ENCODE measurements around the gene HIVEP3.

Gene HIVEP3

GRCh38 chr1:41726292-41726691 is 192.4 kb downstream of the HIVEP3 start:
- DNase-seq: no peak

DNA sequence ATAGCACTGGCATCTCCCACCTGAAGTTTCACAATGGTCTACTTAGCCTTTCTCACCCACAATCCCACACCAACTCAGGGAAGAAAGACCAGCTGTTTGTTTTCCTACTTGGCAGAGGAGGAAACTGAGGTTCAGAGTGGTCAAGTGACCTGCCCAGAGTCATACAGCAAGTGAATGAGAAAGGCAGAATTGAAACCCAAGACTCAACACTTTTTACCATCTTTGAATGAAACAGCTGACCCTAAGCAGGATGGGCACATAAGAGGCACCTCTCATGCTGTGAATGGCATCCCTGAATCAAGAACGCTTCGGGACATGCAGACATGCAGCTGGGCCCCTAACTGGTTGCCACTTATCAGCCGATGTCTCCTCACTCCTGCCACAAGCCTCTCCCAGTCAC is 193.8 kb downstream of the HIVEP3 start:
- no peak for DNase-seq

- no peak for DNase-seq
These were observed 194.5 kb downstream of the HIVEP3 start for GRCh38 chr1:41724248-41724647.

- DNase-seq: no peak
These were observed 194.9 kb downstream of the HIVEP3 start for GRCh38 chr1:41723786-41724185.

DNA sequence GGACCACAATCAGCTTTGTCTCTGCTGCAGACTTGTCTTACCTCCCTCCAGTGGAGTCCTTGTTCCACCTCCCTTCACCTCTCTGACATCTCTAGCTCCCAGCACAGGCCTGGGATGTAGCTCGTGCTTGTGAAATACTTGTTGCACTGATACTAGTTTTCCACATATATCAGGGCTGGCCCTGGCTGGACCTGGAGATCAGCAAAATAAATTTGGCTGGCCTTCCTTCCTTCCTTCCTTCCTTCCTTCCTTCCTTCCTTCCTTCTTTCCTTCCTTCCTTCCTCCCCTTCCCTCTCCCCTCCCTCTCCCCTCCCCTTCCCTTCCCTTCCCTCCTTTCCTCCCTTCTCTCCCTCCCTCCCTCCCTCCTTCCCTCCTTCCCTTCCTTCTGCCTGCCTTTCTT is 196.5 kb downstream of the HIVEP3 start:
- DNase-seq: no peak

GRCh38 chr1:41720861-41721410 is 197.8 kb downstream of the HIVEP3 start:
- no peak for DNase-seq

- DNase-seq: no peak
These were observed 199.1 kb downstream of the HIVEP3 start for GRCh38 chr1:41719590-41719989.

GRCh38 chr1:41719128-41719527 is 199.6 kb downstream of the HIVEP3 start:
- DNase-seq: no peak

GRCh38 chr1:41718497-41718896 is 200.2 kb downstream of the HIVEP3 start:
- no peak for DNase-seq

- DNase-seq: no peak
These were observed 202.3 kb downstream of the HIVEP3 start for GRCh38 chr1:41716188-41717130.

DNA sequence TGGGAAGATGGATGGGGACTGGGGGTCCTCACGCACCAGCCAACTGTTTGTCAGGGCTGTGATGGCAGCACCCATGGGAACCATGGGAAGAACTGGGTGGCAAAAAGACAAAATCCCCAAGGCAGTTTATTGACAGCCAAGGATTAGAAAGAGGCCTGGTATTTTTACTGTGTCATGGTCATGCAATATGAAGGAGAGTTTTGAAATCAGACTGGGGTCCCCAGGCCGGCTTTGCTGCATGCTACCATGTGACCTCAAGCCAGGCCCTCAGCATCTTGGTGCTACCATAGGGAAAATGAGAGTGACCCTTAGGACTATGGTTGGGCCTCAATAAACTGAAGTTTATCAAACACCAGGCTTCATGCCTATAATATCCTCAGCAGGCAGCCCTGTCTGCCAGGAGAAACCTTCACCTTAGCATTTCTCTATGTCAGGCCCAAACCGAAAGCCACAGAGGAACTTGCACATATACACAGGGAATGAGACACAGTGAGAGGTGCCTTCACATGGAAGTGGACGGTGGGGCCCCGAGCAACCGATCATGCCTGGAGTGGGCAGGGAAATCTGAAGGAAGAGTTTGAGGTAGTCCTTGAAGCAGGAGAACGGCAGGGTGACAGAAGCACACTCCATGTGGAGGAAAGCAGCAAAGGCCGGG is 203.2 kb downstream of the HIVEP3 start:
- DNase-seq: no peak

DNA sequence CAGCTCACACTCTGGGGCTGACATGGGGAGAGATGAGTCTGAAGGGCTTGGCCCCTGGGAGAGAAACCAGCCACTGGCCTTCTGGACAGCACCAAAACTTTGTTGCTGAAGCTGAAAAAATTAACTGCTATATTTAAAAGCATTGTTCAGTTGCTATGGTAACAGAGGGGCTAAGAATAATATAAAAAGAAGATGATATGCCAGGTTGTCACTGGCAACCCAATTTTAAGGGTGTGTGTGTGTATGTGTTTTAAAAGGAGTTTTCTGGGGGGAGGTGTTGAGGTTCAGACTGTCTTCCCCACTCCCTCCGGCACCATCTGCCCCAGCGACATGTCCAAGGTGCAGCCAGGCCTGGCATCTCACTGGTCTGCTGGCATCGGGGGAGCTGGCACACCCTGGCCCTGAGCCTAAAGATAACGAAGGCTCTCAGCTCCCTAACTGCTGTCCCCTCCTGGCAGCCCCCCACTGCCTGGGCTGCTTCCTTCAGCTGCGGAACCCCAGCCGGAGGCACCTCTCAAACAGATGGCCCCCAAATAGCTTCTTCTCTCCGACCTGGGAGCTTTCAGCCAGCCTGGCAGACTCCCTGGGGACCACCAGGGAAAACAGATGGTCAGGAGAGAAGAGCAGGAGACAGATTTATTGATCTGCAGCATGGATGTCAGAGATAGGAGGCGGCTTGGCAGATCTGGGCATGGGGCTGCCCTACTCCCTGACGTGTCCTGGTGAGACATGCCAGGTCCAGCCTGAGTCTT is 203.9 kb downstream of the HIVEP3 start:
- DNase-seq: no peak

- no peak for DNase-seq
These were observed 205.0 kb downstream of the HIVEP3 start for GRCh38 chr1:41713557-41714327.

GRCh38 chr1:41713141-41713540 is 205.6 kb downstream of the HIVEP3 start:
- no peak for DNase-seq

- DNase-seq: no peak
These were observed 206.0 kb downstream of the HIVEP3 start for GRCh38 chr1:41712695-41713094.

- no peak for DNase-seq
These were observed 206.6 kb downstream of the HIVEP3 start for GRCh38 chr1:41712081-41712480.

GRCh38 chr1:41711581-41711980 is 207.1 kb downstream of the HIVEP3 start:
- DNase-seq: no peak

DNA sequence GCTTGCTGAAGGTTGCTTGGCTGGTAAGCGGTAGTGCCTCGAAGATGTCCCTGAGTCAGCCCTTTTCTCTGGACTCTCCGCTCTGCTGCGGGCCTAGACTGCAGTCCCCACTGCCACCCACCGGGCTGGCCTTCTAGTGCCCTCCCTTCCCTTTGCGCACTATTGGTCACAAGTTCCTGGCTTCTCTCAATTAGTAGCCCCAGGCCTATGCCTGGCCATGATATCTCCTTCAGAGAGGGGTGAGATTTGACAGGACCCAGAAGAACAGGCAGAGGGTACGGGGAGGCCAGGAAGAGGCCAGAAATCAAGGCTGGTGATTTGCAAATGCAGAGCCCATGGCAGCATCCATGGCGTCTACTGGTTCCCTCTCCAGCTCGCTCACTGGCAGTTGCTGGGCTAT is 207.7 kb downstream of the HIVEP3 start:
- no peak for DNase-seq

GRCh38 chr1:41709873-41710272 is 208.8 kb downstream of the HIVEP3 start:
- DNase-seq: no peak

DNA sequence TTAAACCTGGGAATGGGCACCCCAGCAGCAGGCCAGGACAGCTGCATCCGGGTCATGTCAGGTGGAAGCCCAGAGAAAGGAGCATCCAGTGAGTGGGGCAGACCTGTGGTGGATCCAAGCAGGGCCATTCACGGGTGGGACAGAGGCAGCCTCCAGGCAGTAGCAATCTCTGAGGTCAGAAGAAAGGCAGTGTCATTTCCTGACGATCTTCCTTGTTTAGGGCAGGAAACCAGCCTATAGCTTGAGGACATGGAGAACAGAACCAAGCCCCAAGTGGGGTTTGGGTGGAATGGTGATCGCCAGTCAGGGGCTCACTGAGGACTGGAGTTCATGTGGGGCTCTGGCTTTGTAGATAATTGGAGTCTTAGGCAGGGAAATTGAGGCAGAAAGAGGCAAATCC is 209.4 kb downstream of the HIVEP3 start:
- no peak for DNase-seq

DNA sequence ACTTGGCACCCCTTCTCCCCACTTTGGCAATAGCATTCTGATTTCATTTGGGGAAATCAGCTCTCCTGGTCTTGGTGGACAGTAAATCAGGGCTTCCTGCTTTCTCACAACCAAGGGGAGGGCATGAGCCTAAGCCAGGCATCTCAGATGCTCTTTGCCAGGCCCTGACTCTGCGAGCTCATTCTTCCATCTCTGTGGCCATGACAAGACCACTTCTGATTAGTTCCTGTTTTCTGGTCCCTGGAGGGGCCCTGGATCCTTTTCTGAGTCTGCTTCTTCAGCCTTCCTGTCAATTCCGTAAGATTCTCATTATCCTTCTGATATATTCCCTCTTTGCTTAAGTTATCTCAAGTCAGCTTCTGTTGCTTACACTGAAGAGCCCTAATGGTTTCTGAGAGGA is 210.4 kb downstream of the HIVEP3 start:
- no peak for DNase-seq

GRCh38 chr1:41707793-41708192 is 210.9 kb downstream of the HIVEP3 start:
- no peak for DNase-seq

Data from hematopoietic multipotent progenitor cell treated with erythropoietin and hydrocortisone succinate and interleukin-3 and kit ligand, for 6 days (in vitro differentiated cells).